Karpas-422 (cell line): ENCODE results near the gene KRT6A. TPM values are rescaled to one million over a fixed set of nuclear protein-coding genes. Genes with fewer than 3 reads are reported as not detected.

Source experiments
- DNase-seq: peaks from one replicate; pipeline ENCODE4 v3.0.0-alpha.2; 2015
- H2AFZ ChIP-seq: fragments of 200-600 bp; sonication (generic); 2 replicates; pipeline ENCODE4 v1.6.1; 2014; ENCODE audit warnings: antibody characterized with exemption, low read length, mixed read lengths
- H3K27ac ChIP-seq: fragments of 200-600 bp; sonication (generic); 2 replicates; pipeline ENCODE4 v1.5.1; 2014; ENCODE audit warnings: mild to moderate bottlenecking, low read length, moderate library complexity
- H3K27me3 ChIP-seq: fragments of 200-600 bp; sonication (generic); 2 replicates; pipeline ENCODE4 v1.6.1; 2014; ENCODE audit warnings: low read length, mixed read lengths
- H3K36me3 ChIP-seq: fragments of 200-600 bp; sonication (generic); 2 replicates; pipeline ENCODE4 v1.6.1; 2014; ENCODE audit warnings: low read length, mixed read lengths; ENCODE audit not compliant: insufficient read depth
- H3K4me1 ChIP-seq: fragments of 200-600 bp; sonication (generic); 2 replicates; pipeline ENCODE4 v1.6.1; 2014; ENCODE audit warnings: mild to moderate bottlenecking, low read length, mixed read lengths
- H3K4me2 ChIP-seq: fragments of 200-600 bp; sonication (generic); 2 replicates; pipeline ENCODE4 v1.6.1; 2014; ENCODE audit warnings: low read length, low read depth, mild to moderate bottlenecking; ENCODE audit not compliant: poor library complexity, severe bottlenecking
- H3K4me3 ChIP-seq: fragments of 200-600 bp; sonication (generic); 2 replicates; pipeline ENCODE4 v1.5.1; 2014; ENCODE audit warnings: mild to moderate bottlenecking, antibody characterized with exemption, low read length, mixed read lengths
- H3K79me2 ChIP-seq: fragments of 200-600 bp; sonication (generic); 2 replicates; pipeline ENCODE4 v1.6.1; 2014; ENCODE audit warnings: mild to moderate bottlenecking, low read length, mixed read lengths
- H3K9ac ChIP-seq: fragments of 200-600 bp; sonication (generic); 2 replicates; pipeline ENCODE4 v1.6.0; 2014; ENCODE audit warnings: low read length
- H3K9me2 ChIP-seq: fragments of 200-600 bp; sonication (generic), shearing (Covaris generic); replicated peaks from 2 replicates; pipeline ENCODE4 v1.6.0; 2014; ENCODE audit warnings: mild to moderate bottlenecking, low read length, moderate library complexity; ENCODE audit not compliant: insufficient read depth
- H3K9me3 ChIP-seq: fragments of 300-700, 200-600 bp; sonication (generic); 2 replicates; pipeline ENCODE4 v1.6.1; 2014; ENCODE audit warnings: low read length, mixed read lengths
- H4K20me1 ChIP-seq: fragments of 200-600 bp; sonication (generic); 2 replicates; pipeline ENCODE4 v1.6.1; 2014; ENCODE audit warnings: mild to moderate bottlenecking, antibody characterized with exemption, low read length, low read depth; ENCODE audit not compliant: insufficient read depth
- total RNA-seq: library from RNA; depleted of rRNA; stranded (reverse); fragments of >200 nt; shearing (Covaris generic); gene quantifications from 2 replicates; pipeline ENCODE4 v1.2.3, GENCODE V29; 2014; ENCODE audit warnings: low replicate concordance; rRNA removed

The KRT6A gene
- not detected in 2 replicates for total RNA-seq

DNA sequence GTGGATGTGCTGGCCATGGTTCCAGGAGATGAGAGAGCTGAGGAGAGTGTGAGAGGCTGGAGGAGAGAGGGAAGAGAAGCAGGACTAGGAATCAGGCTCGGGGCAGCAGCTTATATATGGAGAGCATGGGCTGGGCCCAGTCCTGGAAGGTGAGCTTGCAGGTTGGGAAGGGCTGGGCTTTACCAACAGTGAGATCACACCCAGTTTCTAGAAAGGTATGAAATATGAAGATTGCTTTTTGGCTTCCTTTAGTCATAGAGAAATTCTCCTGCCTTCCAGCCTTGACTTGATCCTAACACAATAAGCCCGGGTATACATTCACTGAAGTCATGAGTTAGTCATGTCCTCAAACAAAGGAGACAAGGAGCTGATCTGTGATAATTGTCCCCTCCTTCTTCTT lies at the start of gene KRT6A:
KRT6A (minus strand) TSS at position 86 of the 400 bp plus-strand sequence; CDS start at position 17, 69 bp downstream.
- H3K79me2 ChIP-seq: no peaks in the 10 kb centered on the region
- H3K4me1 ChIP-seq: peaks cover 21% of the 10 kb centered on the region
- no peak within 1 kb of the TSS for H3K9ac ChIP-seq
- H3K27ac ChIP-seq: no peak within 1 kb of the TSS
- H3K9me2 ChIP-seq: no peaks in the 10 kb centered on the region
- H4K20me1 ChIP-seq: no peaks in the 10 kb centered on the region
- no peak within 1 kb of the TSS for H3K4me2 ChIP-seq
- H3K4me3 ChIP-seq: no peak within 1 kb of the TSS
- no peak for DNase-seq
- H2AFZ ChIP-seq: no peak within 1 kb of the TSS
- no peaks in the 10 kb centered on the region for H3K9me3 ChIP-seq
- H3K27me3 ChIP-seq: no peaks in the 10 kb centered on the region
- H3K36me3 ChIP-seq: no peaks in the 10 kb centered on the region

DNA sequence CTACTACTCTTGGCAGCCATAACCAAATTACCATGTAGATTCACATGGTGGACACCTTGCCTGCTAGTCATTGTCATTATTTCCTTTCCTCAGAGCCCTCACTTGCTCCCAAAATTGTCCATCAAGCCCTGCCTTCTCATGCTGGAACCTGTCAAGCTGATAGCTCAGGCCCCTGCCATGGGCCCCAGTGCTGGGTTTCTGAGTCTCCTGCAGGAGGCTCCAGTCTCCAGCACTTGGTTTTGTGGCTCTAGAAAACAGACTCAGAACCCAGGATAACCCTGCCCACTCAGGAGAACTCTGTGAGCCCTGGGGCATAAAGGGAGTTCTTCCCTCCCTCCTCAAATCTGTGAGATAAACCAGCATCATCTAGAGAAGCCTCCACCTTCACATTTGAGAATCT lies 49.1 kb upstream of the KRT6A start:
- Histone ChIP-seq H3K4me2 (no peak overlapping the region), H4K20me1 (no peaks in the 10 kb centered on the region), H3K9ac (no peak overlapping the region), H3K9me3 (no peaks in the 10 kb centered on the region), H3K79me2 (no peaks in the 10 kb centered on the region), H3K9me2 (no peaks in the 10 kb centered on the region), H3K4me1 (no peaks in the 10 kb centered on the region), H3K36me3 (no peaks in the 10 kb centered on the region), H3K4me3 (no peak overlapping the region), H2AFZ (no peak overlapping the region), H3K27ac (no peak overlapping the region), H3K27me3 (no peaks in the 10 kb centered on the region)
- no peak for DNase-seq

DNA sequence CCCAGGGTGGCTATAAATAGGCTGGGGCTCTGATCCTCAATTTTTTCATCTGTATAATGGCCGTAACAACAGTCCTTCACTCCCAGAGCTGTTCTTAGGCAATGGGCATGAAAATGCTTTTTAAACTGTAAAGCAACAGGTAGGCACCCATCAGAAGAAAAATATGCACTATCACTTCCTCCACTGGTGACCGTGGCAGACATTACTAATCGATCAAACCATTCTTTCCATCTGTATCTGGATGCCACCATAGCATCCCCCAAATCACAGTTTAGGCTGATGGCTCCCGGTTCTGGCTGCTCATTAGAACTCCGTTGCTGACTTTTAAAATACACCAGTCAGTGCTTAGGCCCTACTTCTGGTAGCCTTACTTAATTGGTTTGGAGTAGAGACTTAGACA lies 48.7 kb upstream of the KRT6A start:
- Histone ChIP-seq H3K27ac (no peak overlapping the region), H3K9me2 (no peaks in the 10 kb centered on the region), H3K9me3 (no peaks in the 10 kb centered on the region), H3K79me2 (no peaks in the 10 kb centered on the region), H3K36me3 (no peaks in the 10 kb centered on the region), H2AFZ (no peak overlapping the region), H3K4me1 (no peaks in the 10 kb centered on the region), H3K4me2 (no peak overlapping the region), H3K9ac (no peak overlapping the region), H3K4me3 (no peak overlapping the region), H3K27me3 (no peaks in the 10 kb centered on the region), H4K20me1 (no peaks in the 10 kb centered on the region)
- DNase-seq: no peak

DNA sequence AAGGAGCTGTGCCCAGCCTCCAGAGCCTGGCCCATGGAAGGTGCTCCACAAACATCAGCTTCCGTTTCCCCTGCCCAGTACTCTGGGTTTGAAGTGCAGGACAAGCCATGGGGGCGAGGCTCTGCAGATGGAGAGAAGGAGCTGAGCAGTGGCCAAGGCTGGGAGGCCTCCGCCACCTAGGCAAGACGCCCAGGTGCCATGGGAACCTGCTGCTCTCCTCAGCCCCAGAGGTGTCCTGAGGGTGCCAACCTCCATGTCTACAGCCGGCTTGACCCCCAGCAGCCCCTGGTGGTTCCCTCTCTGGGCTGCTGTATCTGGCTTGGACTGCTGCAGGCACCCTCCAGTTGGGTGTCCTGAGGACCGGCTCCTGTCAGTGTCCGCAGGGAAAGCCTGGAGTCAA lies 47.5 kb upstream of the KRT6A start:
- Histone ChIP-seq H3K27me3 (no peaks in the 10 kb centered on the region), H3K4me2 (no peak overlapping the region), H3K4me3 (no peak overlapping the region), H3K9ac (no peak overlapping the region), H2AFZ (no peak overlapping the region), H3K9me2 (no peaks in the 10 kb centered on the region), H4K20me1 (no peaks in the 10 kb centered on the region), H3K9me3 (no peaks in the 10 kb centered on the region), H3K79me2 (no peaks in the 10 kb centered on the region), H3K36me3 (no peaks in the 10 kb centered on the region), H3K27ac (no peak overlapping the region), H3K4me1 (no peaks in the 10 kb centered on the region)
- DNase-seq: no peak

DNA sequence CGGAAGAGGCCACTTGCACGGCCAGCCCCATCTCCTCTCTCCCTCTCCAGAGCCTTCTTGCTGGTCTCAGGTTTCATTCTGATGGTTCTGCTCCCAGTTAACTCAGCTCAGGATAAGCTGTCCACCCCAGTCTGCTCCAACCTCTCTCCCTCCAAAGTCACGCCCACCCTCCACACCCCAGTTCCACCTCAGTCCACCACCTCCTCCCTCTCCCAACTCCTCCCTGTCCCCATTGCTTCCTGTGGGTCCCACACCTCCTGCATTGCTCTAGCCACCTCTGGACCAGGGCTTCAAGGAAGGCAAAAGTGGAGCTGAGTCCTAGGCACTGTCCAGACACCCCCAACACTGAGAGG lies 46.7 kb upstream of the KRT6A start:
- H4K20me1 ChIP-seq: no peaks in the 10 kb centered on the region

DNA sequence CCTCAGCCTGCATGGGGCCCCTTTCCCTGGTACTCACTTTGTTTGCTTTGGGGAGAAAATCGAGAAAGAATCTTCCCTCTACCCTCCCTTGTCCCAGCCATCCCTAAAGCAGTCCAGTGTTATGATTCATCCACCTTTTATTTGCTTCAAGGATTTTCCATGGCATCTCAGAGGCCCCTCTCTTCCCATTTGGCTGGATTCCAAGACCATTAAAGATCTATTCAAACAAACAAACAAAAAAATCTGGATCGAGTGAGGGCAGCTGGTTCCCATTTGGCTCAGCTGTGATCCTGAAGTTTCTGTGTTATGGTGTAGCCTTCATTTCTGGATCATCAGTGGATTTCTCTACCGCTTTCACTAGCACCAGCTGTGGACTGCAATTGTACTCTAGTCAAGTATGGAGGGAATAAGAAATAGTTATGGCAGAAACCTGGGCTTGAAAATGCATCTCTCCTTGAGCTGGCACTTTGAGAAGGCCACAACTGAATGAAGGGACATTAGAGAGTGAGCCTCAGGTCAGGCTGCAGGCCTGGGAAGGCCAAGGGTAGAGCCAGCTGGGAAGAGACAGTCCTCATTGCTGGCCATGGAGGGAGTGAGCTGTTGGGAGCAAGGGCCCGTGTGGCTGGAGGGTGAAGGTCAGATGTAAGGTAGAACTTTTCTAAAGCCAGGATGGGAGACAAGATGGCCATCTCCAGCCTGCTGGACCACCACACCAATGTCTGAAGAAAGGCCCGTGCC lies 46.2 kb upstream of the KRT6A start:
- no peak overlapping the region for H3K4me3 ChIP-seq
- no peaks in the 10 kb centered on the region for H3K9me2 ChIP-seq
- no peak overlapping the region for H3K4me2 ChIP-seq
- no peaks in the 10 kb centered on the region for H3K36me3 ChIP-seq
- H2AFZ ChIP-seq: no peak overlapping the region
- H3K9ac ChIP-seq: no peak overlapping the region
- H3K4me1 ChIP-seq: peaks cover 5% of the 10 kb centered on the region
- no peaks in the 10 kb centered on the region for H3K79me2 ChIP-seq
- no peaks in the 10 kb centered on the region for H3K27me3 ChIP-seq
- H3K27ac ChIP-seq: no peak overlapping the region
- no peak for DNase-seq
- H4K20me1 ChIP-seq: no peaks in the 10 kb centered on the region
- no peaks in the 10 kb centered on the region for H3K9me3 ChIP-seq

More for the DNA sequence above, 46.7 kb upstream of the KRT6A start:
- Histone ChIP-seq H3K27ac (no peak overlapping the region), H2AFZ (no peak overlapping the region), H3K36me3 (no peaks in the 10 kb centered on the region), H3K4me3 (no peak overlapping the region), H3K4me2 (no peak overlapping the region), H3K9ac (no peak overlapping the region), H3K4me1 (no peaks in the 10 kb centered on the region; the same call in 1 of the 2 replicates), H3K79me2 (no peaks in the 10 kb centered on the region), H3K27me3 (no peaks in the 10 kb centered on the region), H3K9me2 (no peaks in the 10 kb centered on the region), H3K9me3 (no peaks in the 10 kb centered on the region)
- DNase-seq: no peak

DNA sequence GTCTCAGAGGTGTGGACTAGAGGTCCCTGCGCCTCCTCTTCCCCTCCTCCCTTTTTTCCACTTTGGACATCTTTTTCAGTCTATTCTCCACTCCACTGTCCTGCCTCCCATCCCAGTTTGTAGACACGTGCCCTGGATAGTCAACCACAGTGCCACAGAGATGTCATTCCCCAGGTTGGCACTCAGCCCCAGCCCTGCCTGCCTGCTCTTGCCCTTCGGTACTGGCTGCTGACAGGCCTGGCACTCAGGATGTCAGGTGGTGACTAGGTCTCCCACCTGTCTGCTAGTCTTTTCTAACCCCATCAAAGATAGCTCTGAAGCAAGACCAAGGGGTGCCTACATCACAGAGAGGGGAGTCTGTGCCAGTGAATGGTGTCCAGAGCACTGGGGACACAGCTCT lies 44.0 kb upstream of the KRT6A start:
- H4K20me1 ChIP-seq: no peaks in the 10 kb centered on the region
- no peaks in the 10 kb centered on the region for H3K79me2 ChIP-seq
- no peak overlapping the region for H3K9ac ChIP-seq
- H3K4me3 ChIP-seq: no peak overlapping the region
- H3K36me3 ChIP-seq: no peaks in the 10 kb centered on the region
- no peaks in the 10 kb centered on the region for H3K9me2 ChIP-seq
- no peaks in the 10 kb centered on the region for H3K27me3 ChIP-seq
- peaks cover 14% of the 10 kb centered on the region for H3K4me1 ChIP-seq
- H3K4me2 ChIP-seq: no peak overlapping the region
- no peak for DNase-seq
- no peaks in the 10 kb centered on the region for H3K9me3 ChIP-seq
- H3K27ac ChIP-seq: no peak overlapping the region
- no peak overlapping the region for H2AFZ ChIP-seq

DNA sequence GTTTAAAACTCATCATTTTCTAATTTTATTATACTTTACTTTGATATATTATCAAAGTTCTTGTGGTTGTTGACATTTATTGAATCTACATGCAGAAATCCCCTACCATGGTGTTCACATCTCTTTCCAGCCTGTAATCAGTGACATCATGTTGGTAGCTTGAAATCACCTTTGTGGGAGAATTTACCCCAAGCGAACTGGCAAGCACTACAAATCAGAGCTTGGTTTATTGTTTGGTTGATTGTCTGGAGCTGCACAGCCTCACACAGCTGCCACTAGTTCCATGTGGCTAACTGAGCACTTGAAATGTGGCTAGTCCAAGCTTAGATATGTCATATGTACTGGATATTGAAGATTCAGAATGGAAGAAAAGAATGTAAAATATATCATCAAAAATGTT lies 42.5 kb upstream of the KRT6A start:
- Histone ChIP-seq H3K27ac (no peak overlapping the region), H3K27me3 (no peaks in the 10 kb centered on the region), H3K4me1 (peaks cover 23% of the 10 kb centered on the region), H3K36me3 (no peaks in the 10 kb centered on the region), H3K9me2 (no peaks in the 10 kb centered on the region), H2AFZ (no peak overlapping the region), H3K9ac (no peak overlapping the region), H3K79me2 (no peaks in the 10 kb centered on the region), H3K9me3 (no peaks in the 10 kb centered on the region), H3K4me2 (no peak overlapping the region), H4K20me1 (no peaks in the 10 kb centered on the region), H3K4me3 (no peak overlapping the region)
- no peak for DNase-seq
